Activated effector memory CD4-positive, alpha-beta T cell treated with Interleukin-2 at 50 U/mL for 16 hours (primary cell): Measurements from ENCODE around the gene EEF2.
A peak's percentile ranks its signal among the peaks of the same experiment; 100 is the strongest.

Experiments used
- DNase-seq: peaks from one replicate; pipeline ENCODE4 v3.0.0-alpha.2; 2020

Gene EEF2

GRCh38 chr19:3983936-3984583 lies 1.2 kb downstream of the EEF2 start:
- no peak for DNase-seq

DNA sequence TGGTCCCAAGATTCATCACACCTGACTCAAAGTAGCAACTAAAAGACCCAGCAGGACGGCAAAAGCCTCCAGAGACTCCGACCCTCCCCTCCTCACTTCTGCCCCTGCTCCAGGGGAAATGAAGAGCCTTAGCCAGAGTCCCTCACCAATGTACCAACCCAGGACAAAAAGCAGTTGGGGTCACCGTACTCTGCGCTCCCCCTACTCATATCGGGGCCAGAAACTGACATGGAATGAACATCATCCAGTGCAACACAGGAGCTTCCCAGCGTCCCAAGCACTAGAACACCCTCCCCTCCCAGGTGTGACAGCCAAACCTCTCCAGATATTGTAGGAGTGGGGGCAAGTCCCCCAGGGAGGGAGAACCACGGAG lies 1.7 kb downstream of the EEF2 start:
- no peak for DNase-seq

GRCh38 chr19:3982701-3983541 lies 2.3 kb downstream of the EEF2 start:
- DNase-seq = no peak

DNA sequence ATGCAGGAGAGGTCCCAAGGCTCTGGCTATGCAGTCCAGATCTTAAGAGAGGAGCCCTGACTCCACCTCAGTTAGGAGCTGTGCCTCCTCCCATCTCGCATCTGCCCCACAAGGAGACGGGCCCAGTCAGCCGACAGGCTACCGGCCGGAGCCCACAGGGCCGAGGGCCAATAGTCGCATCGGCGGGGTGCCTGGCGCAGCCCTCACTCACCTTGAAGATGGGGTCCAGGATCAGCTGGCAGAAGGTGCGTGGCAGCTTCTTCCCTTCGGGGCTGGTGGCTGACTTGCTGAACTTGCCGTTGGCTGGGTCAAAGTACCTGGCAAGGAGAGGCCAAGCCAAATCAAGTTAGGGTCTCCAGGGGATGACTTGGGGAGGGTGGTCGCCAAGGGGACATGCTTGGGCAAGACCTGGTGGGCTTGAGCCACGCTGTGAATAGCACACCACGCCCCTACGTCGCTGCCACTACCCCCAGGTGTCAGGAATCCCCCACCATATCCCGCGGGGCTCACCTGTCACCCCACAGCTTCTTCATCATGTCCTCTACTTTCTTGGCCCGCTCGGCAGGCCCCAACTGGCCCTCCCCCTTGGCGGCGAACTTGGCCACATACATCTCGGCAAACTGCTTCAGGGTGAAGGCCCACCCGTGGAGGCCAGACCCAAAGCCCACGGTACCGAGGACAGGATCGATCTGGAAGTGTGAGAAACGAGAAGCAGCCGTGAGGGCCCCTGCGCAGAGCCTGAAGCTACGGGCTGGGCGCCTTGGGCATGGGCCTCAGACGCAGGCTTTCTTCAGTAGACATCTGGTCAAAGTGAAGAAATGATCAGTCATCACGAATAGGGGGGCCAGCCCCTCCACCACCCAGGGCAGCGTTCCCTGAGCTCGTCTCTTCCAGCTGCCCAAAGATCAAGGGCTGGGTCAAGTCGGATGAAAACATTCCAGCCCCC lies 3.3 kb downstream of the EEF2 start:
- DNase-seq = no peak

DNA sequence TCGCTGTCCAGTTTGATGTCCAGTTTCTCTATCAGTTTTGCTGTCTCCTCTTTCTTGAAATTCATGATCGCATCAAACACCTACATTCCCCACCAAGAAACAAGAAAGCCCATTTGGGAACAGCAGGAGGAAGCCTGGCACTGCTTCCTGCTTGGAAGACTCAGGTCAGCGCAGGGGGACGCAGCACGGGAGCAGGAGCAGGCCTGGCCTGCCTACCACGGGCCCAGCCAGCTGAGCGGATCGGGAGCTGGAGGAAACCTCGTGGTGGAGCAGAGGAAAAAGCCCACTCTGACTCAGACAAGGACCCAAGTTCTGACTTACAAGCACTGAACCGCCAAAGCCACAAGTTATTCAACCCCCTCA lies 3.9 kb downstream of the EEF2 start:
- no peak for DNase-seq

- DNase-seq = no peak
Observed at GRCh38 chr19:3980353-3981251, 4.7 kb downstream of the EEF2 start.

GRCh38 chr19:3979674-3980352 lies 5.5 kb downstream of the EEF2 start:
- DNase-seq = no peak

DNA sequence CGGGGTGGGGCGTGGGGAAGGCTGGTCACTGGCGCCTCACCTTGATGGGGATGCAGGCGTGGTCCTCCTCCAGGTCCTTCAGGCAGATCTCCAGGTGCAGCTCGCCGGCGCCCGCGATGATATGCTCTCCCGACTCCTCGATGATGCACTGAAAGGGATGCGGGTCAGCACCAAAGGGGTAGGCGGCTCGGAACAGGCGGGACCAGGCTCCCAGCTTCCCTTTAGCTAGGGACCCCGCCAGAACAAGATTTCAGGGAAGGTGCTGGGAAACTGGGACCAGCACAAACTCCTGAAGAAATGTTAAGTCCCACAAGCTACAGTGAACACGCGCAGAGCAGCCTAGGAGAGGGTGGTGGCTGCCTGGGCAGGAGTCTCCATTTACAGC lies 6.0 kb downstream of the EEF2 start:
- no peak for DNase-seq

DNA sequence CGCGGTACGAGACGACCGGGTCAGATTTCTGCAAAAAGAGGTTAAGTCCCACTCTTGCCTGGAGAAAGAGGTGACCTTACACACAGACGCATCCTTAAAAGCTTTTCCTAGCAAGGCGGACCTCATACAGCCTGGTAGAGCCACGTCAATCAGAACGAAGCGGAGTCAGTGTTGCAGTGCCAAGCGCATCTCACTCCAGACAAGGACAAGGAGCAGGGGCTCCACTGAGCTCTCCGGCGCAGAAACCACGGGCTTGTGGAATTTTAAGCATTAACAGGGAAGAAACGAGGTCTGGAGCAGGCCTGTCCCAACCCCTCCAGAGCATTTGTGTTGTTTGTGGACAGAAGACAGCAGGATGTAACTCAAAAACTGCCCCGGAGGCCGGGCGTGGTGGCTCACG lies 7.1 kb downstream of the EEF2 start:
- no peak for DNase-seq

DNA sequence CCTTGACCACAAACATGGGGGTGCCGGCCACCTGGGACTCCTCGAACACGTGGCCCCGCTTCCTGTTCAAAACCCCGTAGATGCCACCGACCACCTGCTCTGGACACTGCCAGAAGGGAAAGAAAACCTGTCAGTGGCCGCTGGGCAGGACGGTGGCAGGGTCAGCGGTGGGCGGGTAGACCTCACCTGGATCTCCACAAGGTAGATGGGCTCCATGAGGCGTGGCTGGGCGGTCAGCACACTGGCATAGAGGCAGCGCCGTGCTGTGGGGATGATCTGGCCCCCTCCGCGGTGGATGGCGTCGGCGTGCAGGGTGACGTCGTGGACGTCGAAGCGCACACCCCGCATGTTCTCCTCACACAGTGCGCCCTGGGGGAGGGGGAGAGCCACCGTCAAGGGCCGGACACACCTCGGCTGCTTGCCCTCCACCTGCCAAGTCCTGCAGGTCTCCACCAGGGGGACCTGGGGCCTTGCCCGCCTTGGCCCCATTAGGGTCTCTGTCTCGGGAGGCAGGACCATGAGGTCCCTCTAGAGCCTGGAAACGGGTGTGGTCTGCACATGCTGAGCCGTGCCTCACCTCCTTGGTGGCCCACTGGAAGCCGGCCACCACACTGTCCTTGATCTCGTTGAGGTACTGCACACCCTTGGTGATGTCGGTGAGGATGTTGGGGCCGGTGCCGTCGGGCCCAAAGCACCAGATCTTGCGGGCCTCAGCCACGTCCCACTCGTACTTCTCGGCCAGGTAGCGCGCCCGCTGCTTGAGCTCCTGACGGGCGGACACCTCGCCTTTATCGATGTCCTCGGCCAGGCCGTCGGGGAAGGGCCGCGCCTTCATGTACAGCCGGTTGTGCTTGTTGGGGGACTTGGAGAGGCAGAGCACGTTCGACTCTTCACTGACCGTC lies 7.8 kb downstream of the EEF2 start:
- DNase-seq = no peak

GRCh38 chr19:3976495-3977241 lies 8.6 kb downstream of the EEF2 start:
- DNase-seq = no peak

DNA sequence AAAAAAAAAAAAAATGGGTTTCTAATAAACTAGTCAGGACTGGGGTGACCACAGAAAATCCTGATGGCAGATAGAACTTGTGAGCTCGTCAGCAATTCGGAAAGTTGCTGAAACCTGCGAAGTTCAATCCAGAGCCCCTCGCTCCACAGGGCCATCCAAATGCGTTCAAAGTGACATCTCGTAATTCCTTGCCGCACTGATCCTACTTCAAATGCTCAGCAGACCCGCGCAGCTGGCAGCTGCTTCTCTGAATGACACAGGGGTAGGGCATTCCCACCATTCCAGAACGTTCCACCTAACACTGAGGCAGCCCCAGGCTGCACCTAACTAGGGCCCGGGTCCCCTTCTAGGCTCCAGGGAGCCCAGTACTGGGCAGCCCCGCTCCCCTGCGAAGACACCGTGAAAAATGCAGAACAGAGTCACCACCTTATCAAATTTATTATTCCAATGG lies 9.6 kb downstream of the EEF2 start:
- DNase-seq = no peak

- DNase-seq = no peak
Observed at GRCh38 chr19:3975144-3975543, 10.1 kb downstream of the EEF2 start.

GRCh38 chr19:3970808-3971598 lies 14.3 kb downstream of the EEF2 start, which contains the start of gene DAPK3:
Gene DAPK3 (minus strand): TSS chr19:3971099. CDS start chr19:3969735, 1,364 bp downstream.
- DNase-seq = peak; percentile 85

- DNase-seq = no peak
Observed at GRCh38 chr19:3970313-3970807, 14.9 kb downstream of the EEF2 start.

- no peak for DNase-seq
Observed at GRCh38 chr19:3969435-3970312, 15.6 kb downstream of the EEF2 start.

DNA sequence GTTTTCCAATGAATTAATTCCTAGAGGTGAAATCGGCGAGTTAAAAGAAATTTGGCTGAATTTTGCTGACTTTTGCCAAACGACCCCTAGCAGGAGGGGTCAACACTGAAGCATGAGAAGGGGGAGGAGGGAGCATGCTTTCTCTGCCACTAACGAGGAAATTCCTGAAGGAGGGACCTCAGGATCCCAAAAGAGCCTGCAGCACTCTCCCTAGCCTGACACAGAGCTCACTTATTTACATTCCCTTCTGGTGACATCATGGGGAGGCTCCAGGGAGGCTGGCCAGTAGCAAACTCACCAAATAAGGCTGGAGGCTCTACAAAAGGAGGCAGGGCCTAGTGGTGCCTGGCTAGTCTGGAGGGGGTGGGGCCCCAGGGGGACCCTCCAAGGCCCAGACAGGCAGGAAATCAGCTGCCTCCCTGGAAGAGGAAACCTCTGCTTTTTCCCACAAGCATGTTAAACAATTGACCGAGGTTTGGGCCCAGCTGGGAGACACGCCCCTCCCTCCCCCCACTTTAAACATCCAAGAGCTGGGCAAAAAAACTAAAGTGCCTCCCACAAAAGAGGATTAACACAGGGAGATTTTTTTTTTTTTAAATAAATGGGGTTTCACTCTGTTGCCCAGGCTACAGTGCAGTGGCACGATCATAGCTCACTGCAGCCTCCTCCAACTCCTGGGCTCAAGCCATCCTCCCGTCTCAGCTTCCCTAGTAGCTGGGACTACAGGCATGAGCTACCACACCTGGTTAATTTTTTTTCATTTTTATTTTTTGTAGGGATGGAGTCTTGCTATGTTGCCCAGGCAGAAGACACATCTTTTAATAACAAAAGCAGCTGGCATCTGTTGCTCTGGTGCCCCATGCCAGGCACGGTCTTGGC lies 16.5 kb downstream of the EEF2 start:
- no peak for DNase-seq
